NB4 (cell line): Measurements from ENCODE around the gene SPRY2.

ENCODE experiments used
- DNase-seq: peaks from one replicate; pipeline ENCODE4 v3.0.0; 2010; ENCODE audit warnings: low read depth
- H3K4me3 ChIP-seq: one replicate; pipeline ENCODE4 v1.5.1; 2011; ENCODE audit warnings: mild to moderate bottlenecking, low read depth, low read length, moderate library complexity
- MYC ChIP-seq: IDR thresholded peaks from 2 replicates; pipeline ENCODE4 v1.6.1; 2011; ENCODE audit warnings: low read depth, low read length
- POLR2A ChIP-seq: IDR thresholded peaks from 2 replicates; pipeline ENCODE4 v1.6.1; 2011; ENCODE audit warnings: mild to moderate bottlenecking; ENCODE audit not compliant: insufficient read length; ENCODE audit errors: extremely low read depth
- TF ChIP-seq, protein P1 (sequence below): IDR thresholded peaks from 2 replicates; pipeline ENCODE4 v1.6.1; 2011; ENCODE audit warnings: low read depth, low read length
- TF ChIP-seq, protein P2 (sequence below): IDR thresholded peaks from one replicate; pipeline ENCODE4 v1.5.1; 2012; ENCODE audit warnings: low read depth, low read length

SPRY2 gene

GRCh38 chr13:80341101-80341755 is at the start of gene SPRY2:
Gene SPRY2 (minus strand): TSS chr13:80341126. CDS start chr13:80337705, 3,421 bp downstream.
- TF ChIP-seq, protein P1, sequence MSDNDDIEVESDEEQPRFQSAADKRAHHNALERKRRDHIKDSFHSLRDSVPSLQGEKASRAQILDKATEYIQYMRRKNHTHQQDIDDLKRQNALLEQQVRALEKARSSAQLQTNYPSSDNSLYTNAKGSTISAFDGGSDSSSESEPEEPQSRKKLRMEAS = peak; percentile 86
- TF ChIP-seq, protein P2, sequence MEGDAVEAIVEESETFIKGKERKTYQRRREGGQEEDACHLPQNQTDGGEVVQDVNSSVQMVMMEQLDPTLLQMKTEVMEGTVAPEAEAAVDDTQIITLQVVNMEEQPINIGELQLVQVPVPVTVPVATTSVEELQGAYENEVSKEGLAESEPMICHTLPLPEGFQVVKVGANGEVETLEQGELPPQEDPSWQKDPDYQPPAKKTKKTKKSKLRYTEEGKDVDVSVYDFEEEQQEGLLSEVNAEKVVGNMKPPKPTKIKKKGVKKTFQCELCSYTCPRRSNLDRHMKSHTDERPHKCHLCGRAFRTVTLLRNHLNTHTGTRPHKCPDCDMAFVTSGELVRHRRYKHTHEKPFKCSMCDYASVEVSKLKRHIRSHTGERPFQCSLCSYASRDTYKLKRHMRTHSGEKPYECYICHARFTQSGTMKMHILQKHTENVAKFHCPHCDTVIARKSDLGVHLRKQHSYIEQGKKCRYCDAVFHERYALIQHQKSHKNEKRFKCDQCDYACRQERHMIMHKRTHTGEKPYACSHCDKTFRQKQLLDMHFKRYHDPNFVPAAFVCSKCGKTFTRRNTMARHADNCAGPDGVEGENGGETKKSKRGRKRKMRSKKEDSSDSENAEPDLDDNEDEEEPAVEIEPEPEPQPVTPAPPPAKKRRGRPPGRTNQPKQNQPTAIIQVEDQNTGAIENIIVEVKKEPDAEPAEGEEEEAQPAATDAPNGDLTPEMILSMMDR = no peak
- TF ChIP-seq POLR2A = peak; percentile 93
- TF ChIP-seq MYC = peak; percentile 92
- H3K4me3 ChIP-seq = peak within 1 kb of the TSS; percentile 97
- peak; percentile 99 for DNase-seq

GRCh38 chr13:80390338-80390737 is 49.4 kb upstream of the SPRY2 start:
- no peak for TF ChIP-seq POLR2A
- TF ChIP-seq, protein P1 = no peak
- TF ChIP-seq MYC = no peak
- TF ChIP-seq, protein P2 = no peak
- no peak overlapping the region for H3K4me3 ChIP-seq
- no peak for DNase-seq

DNA sequence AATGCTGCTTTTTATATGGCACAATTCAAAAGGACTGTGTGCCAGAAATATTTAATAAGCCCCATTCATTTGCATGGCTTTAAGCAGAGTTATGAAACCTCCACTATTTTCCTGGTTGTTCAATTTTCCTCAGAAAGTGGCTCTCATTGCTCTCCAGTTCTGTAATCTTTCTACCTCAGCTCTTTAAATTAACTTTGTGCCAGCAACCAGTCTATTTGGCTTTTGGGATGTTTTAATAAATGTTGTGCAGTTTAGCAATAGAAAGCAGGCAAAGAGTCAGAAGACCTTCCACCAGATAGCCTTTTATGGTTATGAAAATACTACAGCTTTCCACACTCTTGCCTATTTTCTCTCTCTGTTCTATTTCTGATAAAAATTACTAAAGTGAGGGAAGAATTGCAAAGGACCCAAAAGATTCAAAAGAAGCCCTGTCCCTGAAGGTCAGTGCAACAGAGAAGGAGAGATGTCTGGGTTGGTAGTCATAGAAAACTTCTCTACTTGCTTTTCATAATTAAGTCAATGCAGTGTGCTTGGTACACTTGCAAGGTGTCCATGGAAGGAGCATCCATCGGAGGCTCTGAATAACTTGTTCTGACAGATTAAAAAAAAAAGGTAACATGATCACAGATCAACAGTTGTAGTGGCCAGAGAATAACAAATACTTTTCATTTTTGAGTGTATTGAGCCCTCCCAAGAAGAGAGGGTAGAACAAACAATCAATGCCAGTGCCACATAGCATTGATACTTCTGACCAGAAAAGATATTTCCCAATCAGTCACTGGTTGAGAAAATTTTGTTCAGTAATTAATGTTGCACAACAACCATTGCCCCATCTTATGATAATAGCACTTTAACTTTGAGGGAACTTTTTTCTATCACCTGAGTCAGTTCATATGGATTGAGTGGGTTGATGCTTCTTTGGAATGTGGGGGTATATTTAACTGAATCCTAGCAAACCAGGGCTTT is 48.4 kb upstream of the SPRY2 start:
- no peak for DNase-seq
- TF ChIP-seq, protein P1 = no peak
- TF ChIP-seq MYC = no peak
- no peak for TF ChIP-seq POLR2A
- TF ChIP-seq, protein P2 = no peak
- H3K4me3 ChIP-seq = no peak overlapping the region

- no peak overlapping the region for H3K4me3 ChIP-seq
- no peak for DNase-seq
- TF ChIP-seq, protein P1 = no peak
- no peak for TF ChIP-seq MYC
- no peak for TF ChIP-seq POLR2A
- TF ChIP-seq, protein P2 = no peak
Measured at GRCh38 chr13:80388506-80388905, 47.6 kb upstream of the SPRY2 start.

- no peak overlapping the region for H3K4me3 ChIP-seq
- DNase-seq = no peak
Measured at GRCh38 chr13:80386592-80386991, 45.7 kb upstream of the SPRY2 start.

More at GRCh38 chr13:80386592-80386991, 45.7 kb upstream of the SPRY2 start:
- TF ChIP-seq, protein P2 = no peak
- TF ChIP-seq POLR2A (no peak), MYC (no peak)
- TF ChIP-seq, protein P1 = no peak
